ENCODE data around the gene BMAL1. TPM values are rescaled to one million over a fixed set of nuclear protein-coding genes. Genes with fewer than 3 reads are reported as not detected.
"Not testable (repeated sequence)": the region's sequence is repeated elsewhere in the genome, so short reads cannot be mapped to it uniquely, and the experiment has no call there.

The BMAL1 gene
- total RNA-seq, 1 donor from 2014 or later = 36.6 TPM

DNA sequence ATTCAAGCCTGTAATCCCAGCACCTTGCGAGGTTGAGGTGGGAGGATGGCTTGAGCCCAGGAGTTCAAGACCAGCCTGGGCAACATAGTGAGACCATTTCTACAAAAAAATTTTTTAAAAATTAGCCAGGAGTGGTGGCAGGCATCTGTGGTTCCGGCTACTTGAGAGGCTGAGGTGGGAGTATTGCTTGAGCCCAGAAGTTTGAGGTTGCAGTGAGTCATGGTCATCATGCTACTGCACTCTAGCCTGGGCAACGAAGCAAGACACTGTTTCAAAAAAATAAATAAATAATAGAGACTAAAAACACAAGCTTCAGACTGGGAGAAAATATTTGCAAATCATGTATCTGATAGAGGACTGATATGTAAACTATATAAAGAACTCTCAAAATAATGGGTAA, 152.2 kb downstream of the BMAL1 start:
- H3K27me3 ChIP-seq (ENCODE audit: control insufficient read depth, insufficient read depth, low read length) = no peaks in the 10 kb centered on the region
- no peak overlapping the region for H3K4me3 ChIP-seq (ENCODE audit: low read depth, low read length)
- TF ChIP-seq, protein P1, sequence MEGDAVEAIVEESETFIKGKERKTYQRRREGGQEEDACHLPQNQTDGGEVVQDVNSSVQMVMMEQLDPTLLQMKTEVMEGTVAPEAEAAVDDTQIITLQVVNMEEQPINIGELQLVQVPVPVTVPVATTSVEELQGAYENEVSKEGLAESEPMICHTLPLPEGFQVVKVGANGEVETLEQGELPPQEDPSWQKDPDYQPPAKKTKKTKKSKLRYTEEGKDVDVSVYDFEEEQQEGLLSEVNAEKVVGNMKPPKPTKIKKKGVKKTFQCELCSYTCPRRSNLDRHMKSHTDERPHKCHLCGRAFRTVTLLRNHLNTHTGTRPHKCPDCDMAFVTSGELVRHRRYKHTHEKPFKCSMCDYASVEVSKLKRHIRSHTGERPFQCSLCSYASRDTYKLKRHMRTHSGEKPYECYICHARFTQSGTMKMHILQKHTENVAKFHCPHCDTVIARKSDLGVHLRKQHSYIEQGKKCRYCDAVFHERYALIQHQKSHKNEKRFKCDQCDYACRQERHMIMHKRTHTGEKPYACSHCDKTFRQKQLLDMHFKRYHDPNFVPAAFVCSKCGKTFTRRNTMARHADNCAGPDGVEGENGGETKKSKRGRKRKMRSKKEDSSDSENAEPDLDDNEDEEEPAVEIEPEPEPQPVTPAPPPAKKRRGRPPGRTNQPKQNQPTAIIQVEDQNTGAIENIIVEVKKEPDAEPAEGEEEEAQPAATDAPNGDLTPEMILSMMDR (IDR thresholded peaks at IDR 0.05; ENCODE audit: insufficient read depth, low read length, severe bottlenecking) = no peak
- FAIRE-seq = no peak
- H3K36me3 ChIP-seq (ENCODE audit: control insufficient read depth, insufficient read depth, low read length) = no peaks in the 10 kb centered on the region
- no peak for DNase-seq (ENCODE audit: low read depth)

DNA sequence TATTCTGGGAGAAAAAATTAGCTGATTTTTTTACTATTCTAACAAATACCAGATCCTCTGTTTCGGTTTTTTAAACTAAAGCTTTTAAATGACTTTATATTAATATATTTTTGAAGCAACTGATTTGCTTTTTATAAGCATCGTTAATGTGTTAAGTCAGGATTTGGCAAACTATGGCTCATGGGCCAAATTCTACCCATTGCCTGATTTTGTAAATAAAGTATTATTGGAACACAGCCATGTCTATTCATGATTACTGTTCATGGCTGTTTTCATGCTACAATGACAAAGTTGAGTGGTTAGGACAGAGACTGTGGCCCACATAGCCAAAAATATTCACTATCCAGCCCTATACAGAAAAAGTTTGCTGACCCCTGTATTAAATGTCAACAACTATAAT, 155.8 kb downstream of the BMAL1 start:
- TF ChIP-seq, protein P1 (IDR thresholded peaks at IDR 0.05; ENCODE audit: insufficient read depth, low read length, severe bottlenecking) = no peak
- Histone ChIP-seq H3K36me3 (ENCODE audit: control insufficient read depth, insufficient read depth, low read length) (no peaks in the 10 kb centered on the region), H3K4me3 (ENCODE audit: low read depth, low read length) (no peak overlapping the region), H3K27me3 (ENCODE audit: control insufficient read depth, insufficient read depth, low read length) (no peaks in the 10 kb centered on the region)
- no peak for FAIRE-seq
- DNase-seq (ENCODE audit: low read depth) = no peak

DNA sequence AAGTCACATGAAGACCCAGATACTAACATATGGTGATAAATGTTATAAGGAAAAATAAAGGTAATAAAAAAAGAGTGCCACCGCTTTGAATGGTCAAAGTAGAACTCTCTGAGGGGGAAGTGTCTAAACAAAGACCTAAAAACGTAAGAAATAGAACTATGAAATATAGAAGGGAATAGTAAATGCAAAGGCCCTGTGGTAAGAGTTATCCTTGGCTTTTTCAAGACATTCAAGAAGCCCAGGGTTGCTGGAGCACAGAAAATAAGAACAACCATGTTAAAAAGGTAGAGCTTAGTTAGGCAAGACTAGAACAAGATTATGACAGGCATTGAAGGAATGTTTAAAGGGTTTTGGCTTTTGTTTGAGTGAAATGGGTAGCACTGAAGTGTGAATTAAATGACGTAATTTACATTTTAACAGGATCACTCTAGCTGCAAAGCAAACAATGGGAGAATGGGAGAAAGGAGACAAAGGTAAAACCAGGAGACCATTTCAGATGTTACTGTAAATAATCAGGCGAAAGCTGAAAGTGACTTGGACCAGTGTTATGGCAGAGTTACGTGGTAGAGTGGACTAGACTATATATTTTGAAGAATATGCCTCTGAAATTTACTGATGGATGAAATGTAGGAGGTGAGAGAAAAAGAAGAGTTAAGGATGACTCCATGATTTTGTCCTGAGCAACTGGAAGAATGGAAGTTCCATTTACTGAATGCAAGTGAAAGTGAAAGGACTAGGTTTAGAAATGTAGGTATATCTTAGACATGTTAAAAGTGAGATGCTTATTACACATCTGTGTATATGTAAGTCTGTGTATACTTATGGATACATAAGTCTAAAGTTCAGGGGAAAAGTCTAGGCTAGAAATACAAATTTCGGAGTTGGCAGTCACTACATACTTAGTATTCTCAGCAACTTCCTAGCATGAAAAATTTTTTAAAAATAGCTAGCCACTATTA, 156.9 kb downstream of the BMAL1 start:
- H3K36me3 ChIP-seq (ENCODE audit: control insufficient read depth, insufficient read depth, low read length) = no peaks in the 10 kb centered on the region
- FAIRE-seq (peak; percentile 23), DNase-seq (ENCODE audit: low read depth) (peak; percentile 61)
- H3K4me3 ChIP-seq (ENCODE audit: low read depth, low read length) = no peak overlapping the region
- TF ChIP-seq, protein P1 (IDR thresholded peaks at IDR 0.05; ENCODE audit: insufficient read depth, low read length, severe bottlenecking) = no peak
- no peaks in the 10 kb centered on the region for H3K27me3 ChIP-seq (ENCODE audit: control insufficient read depth, insufficient read depth, low read length)

DNA sequence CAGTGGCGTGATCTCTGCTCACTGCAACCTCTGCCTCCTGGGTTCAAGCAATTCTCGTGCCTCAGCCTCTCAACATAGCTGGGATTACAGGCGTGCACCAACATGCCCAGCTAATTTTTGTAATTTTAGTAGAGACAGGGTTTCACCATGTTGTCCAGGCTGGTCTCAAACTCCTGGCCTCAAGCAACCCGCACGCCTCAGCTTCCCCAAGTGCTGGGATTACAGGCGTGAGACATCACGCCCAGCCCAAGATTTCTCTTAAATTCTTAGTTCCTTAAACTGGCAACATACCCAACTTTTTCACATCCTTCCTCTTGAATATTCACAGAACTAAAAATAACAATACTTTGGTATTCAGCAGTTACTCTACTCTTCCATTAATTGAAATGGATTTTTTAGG, 159.2 kb downstream of the BMAL1 start:
- H3K4me3 ChIP-seq (ENCODE audit: low read depth, low read length); FAIRE-seq; H3K27me3 ChIP-seq (ENCODE audit: control insufficient read depth, insufficient read depth, low read length); H3K36me3 ChIP-seq (ENCODE audit: control insufficient read depth, insufficient read depth, low read length); DNase-seq (ENCODE audit: low read depth): not testable (repeated sequence)

Other genes starting within 250 kb of the BMAL1 start
- gene BTBD10, start 185.4 kb downstream of the BMAL1 start, total RNA-seq = 120 and 128 TPM in 2 replicates
- not detected in 2 replicates for gene PTH, start 218.2 kb downstream of the BMAL1 start, total RNA-seq

Data from bronchial epithelial cell (primary cell).